Mesendoderm (in vitro differentiated cells): ENCODE results near the gene NDUFA13.

Experiments used
- DNase-seq: peaks from one replicate; pipeline ENCODE4 v3.0.0; 2013
- H2AK5ac ChIP-seq: 2 replicates; pipeline ENCODE4 v1.6.1; 2013; ENCODE audit warnings: low read length, inconsistent platforms
- H2BK120ac ChIP-seq: 2 replicates; pipeline ENCODE4 v1.6.1; 2013; ENCODE audit warnings: low read depth, mild to moderate bottlenecking, low read length, moderate library complexity, mixed read lengths
- H2BK15ac ChIP-seq: replicated peaks from 2 replicates; pipeline ENCODE4 v1.6.1; 2013; ENCODE audit warnings: low read depth, mild to moderate bottlenecking, moderate library complexity
- H2BK5ac ChIP-seq: 2 replicates; pipeline ENCODE4 v1.6.1; 2013; ENCODE audit warnings: low read length, inconsistent platforms
- H3K18ac ChIP-seq: 2 replicates; pipeline ENCODE4 v1.6.1; 2013; ENCODE audit warnings: mild to moderate bottlenecking, low read length, mixed read lengths
- H3K23ac ChIP-seq: one replicate; pipeline ENCODE4 v1.6.1; 2013; ENCODE audit warnings: low read length
- H3K27ac ChIP-seq: 2 replicates; pipeline ENCODE4 v1.5.1; 2013; ENCODE audit warnings: low read depth, mild to moderate bottlenecking, inconsistent platforms, low read length, moderate library complexity
- H3K27me3 ChIP-seq: 2 replicates; pipeline ENCODE4 v1.6.1; 2013; ENCODE audit warnings: low read length, control low read depth, mild to moderate bottlenecking, inconsistent platforms; ENCODE audit not compliant: insufficient read depth, poor library complexity
- H3K36me3 ChIP-seq: 2 replicates; pipeline ENCODE4 v1.6.1; 2013; ENCODE audit warnings: low read length, inconsistent platforms; ENCODE audit not compliant: control insufficient read depth, insufficient read depth
- H3K4ac ChIP-seq: one replicate; pipeline ENCODE4 v1.6.1; 2013; ENCODE audit warnings: low read depth, mild to moderate bottlenecking, low read length, moderate library complexity
- H3K4me1 ChIP-seq: 2 replicates; pipeline ENCODE4 v1.6.1; 2013; ENCODE audit warnings: low read depth, low read length, inconsistent platforms; ENCODE audit not compliant: control insufficient read depth
- H3K4me2 ChIP-seq: 2 replicates; pipeline ENCODE4 v1.6.1; 2013; ENCODE audit warnings: low read length
- H3K4me3 ChIP-seq: 2 replicates; pipeline ENCODE4 v1.5.1; 2013; ENCODE audit warnings: mild to moderate bottlenecking, low read length
- H3K56ac ChIP-seq: one replicate; pipeline ENCODE4 v1.6.1; 2013; ENCODE audit warnings: low read length
- H3K79me1 ChIP-seq: 2 replicates; pipeline ENCODE4 v1.6.1; 2013; ENCODE audit warnings: low read length, inconsistent platforms
- H3K79me2 ChIP-seq: 2 replicates; pipeline ENCODE4 v1.6.1; 2013; ENCODE audit warnings: mild to moderate bottlenecking, low read length; ENCODE audit not compliant: control insufficient read depth, insufficient read depth
- H3K9ac ChIP-seq: 2 replicates; pipeline ENCODE4 v1.6.1; 2013; ENCODE audit warnings: low read length, inconsistent platforms
- H4K5ac ChIP-seq: one replicate; pipeline ENCODE4 v1.6.1; 2013; ENCODE audit warnings: low read length
- H4K8ac ChIP-seq: one replicate; pipeline ENCODE4 v1.6.1; 2013; ENCODE audit warnings: low read depth, mild to moderate bottlenecking, control low read depth, low read length, moderate library complexity
- WGBS: extraction: QIAGEN DNeasy Blood & Tissue Kit; methylation state at CpG from one replicate; pipeline ENCODE4 v1.1.7; 2013; ENCODE audit warnings: low lambda C conversion rate, missing lambda C conversion rate; ENCODE audit not compliant: insufficient coverage; ENCODE audit errors: extremely low coverage; 5-methylcytosine and 5-hydroxymethylcytosine counted together

NDUFA13 gene

DNA sequence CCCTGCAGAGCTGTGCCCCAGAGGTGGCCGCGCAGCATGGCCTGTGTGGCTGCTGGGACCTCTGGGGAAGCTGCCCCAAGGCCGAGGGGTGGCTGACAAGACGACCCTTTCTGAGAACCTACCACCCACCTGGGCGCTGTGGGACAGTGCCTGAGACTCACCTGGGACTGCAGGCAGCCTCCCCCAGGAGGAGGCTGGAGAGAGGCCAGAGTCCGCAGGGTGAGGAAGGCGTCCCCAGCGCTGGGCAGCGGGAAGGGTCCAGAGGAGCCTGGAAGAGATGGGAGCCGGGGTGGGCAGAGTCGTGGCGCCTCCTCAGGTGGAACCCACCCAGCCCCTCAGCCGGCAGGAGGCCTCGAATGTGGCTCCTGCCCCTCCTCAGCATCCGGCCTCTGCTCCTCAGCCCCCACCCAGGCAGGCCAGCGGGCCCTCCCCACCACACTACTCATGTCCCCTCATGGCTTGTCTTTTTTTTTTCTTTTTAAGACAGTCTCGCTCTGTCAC is 47.4 kb downstream of the NDUFA13 start:
- Histone ChIP-seq H4K5ac (no peak overlapping the region), H3K27me3 (no peaks in the 10 kb centered on the region), H2BK5ac (no peak overlapping the region), H3K23ac (no peak overlapping the region), H3K4me3 (no peak overlapping the region), H2AK5ac (no peak overlapping the region), H3K4ac (no peak overlapping the region), H4K8ac (no peak overlapping the region), H3K4me1 (no peaks in the 10 kb centered on the region), H3K56ac (no peak overlapping the region), H3K36me3 (no peaks in the 10 kb centered on the region), H3K18ac (no peak overlapping the region), H2BK15ac (no peak overlapping the region), H3K79me2 (no peaks in the 10 kb centered on the region), H3K9ac (no peak overlapping the region), H3K4me2 (no peak overlapping the region), H2BK120ac (no peak overlapping the region), H3K79me1 (no peaks in the 10 kb centered on the region), H3K27ac (no peak overlapping the region)
- no peak for DNase-seq
- WGBS: no CpG with 5 or more reads among the region's 17 CpGs

DNA sequence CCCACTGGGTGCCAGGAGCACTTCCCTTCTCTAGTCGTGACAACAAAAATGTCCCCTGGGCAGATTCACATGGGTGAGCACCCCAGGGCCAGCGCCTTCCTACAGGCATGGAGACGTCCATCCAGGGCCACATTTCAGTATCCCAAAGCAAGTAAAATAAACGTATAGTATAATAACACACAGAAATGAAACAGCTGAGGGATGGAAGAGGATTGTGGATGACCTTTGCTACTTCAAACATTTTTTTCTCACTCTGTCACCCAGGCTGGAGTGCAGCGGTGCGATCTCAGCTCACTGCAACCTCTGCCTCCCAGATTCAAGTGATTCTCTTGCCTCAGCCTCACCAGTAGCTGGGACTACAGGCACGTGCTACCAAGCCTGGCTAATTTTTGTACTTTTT is 50.3 kb downstream of the NDUFA13 start:
- Histone ChIP-seq H3K9ac (no peak overlapping the region), H4K8ac (no peak overlapping the region), H3K36me3 (no peaks in the 10 kb centered on the region), H3K18ac (no peak overlapping the region), H3K23ac (no peak overlapping the region), H2BK5ac (no peak overlapping the region), H4K5ac (no peak overlapping the region), H3K79me2 (no peaks in the 10 kb centered on the region), H3K79me1 (no peaks in the 10 kb centered on the region), H3K27ac (no peak overlapping the region), H3K56ac (no peak overlapping the region), H3K4me1 (no peaks in the 10 kb centered on the region), H3K4me3 (no peak overlapping the region), H3K27me3 (no peaks in the 10 kb centered on the region), H2AK5ac (no peak overlapping the region), H3K4ac (no peak overlapping the region), H3K4me2 (no peak overlapping the region), H2BK120ac (no peak overlapping the region), H2BK15ac (no peak overlapping the region)
- no peak for DNase-seq
- WGBS: no CpG with 5 or more reads among the region's 7 CpGs

DNA sequence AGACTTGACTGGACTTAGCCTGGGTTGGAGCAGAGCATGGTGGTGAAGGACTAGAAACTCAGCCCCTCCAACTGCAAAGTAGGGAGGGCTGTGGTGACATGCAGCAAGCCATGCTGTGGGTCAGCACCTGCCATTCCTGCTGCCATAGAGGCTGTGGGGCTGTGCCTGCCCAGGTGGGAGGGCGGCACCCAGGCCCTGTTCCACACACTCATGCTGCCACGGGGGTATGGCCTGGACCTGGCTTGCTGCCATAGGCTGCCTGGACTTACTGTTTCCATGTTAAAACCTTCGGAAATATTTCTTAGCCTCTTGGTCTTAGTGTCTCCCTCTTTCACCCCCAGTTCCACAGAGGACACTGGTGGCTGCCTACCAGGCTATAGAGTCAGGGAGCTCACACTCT is 51.4 kb downstream of the NDUFA13 start:
- Histone ChIP-seq H3K27ac (no peak overlapping the region), H3K4me3 (no peak overlapping the region), H3K4me1 (no peaks in the 10 kb centered on the region), H2AK5ac (no peak overlapping the region), H3K9ac (no peak overlapping the region), H4K5ac (no peak overlapping the region), H3K4me2 (no peak overlapping the region), H3K4ac (no peak overlapping the region), H2BK15ac (no peak overlapping the region), H2BK5ac (no peak overlapping the region), H3K79me1 (no peaks in the 10 kb centered on the region), H3K56ac (no peak overlapping the region), H4K8ac (no peak overlapping the region), H3K79me2 (no peaks in the 10 kb centered on the region), H3K36me3 (no peaks in the 10 kb centered on the region), H3K23ac (no peak overlapping the region), H2BK120ac (no peak overlapping the region), H3K27me3 (no peaks in the 10 kb centered on the region), H3K18ac (no peak overlapping the region)
- no peak for DNase-seq
- WGBS: no CpG with 5 or more reads among the region's 3 CpGs

DNA sequence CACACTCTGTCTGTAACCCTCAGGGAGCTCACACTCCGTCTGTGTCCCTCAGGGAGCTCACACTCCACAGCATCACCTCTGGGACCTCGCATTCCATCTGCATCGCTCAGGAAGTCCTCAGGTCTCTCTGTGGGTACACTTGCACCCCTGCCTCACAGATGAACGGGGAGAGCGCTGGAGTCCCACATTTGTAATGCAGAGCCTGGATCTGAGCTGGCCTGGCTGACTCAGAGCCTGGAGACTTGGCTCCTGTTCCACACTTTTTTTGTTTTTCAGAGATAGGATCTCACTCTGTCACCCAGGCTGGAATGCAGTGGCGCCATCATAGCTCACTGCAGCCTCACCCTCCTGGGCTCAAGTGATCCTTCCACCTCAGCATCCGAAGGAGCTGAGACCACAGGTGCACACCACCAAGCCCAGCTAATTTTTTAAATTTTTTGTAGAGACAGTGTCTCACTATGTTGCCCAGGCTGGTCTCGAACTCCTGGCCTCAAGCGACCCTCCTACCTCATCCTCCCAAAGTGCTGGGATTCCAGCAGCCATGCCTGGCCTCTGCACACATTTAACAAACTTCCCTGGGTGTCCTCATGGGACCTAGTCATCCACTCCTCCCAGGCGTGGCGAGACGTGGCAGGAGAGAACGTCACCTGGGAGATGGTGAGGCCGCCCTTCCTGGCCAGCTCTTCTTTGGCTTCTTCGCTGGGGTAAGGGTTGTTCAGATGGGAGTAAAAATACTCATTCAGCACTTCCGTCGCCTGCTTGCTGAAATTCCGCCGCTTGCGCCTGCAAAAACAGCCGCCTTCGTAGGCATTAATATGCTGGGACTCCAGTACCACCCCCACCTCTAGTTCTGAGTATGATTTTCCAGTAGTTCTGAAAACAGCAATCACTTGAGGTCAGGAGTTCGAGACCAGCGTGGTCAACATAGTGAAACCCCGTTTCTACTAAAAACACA is 53.1 kb downstream of the NDUFA13 start:
- Histone ChIP-seq H3K9ac (no peak overlapping the region), H3K18ac (no peak overlapping the region), H3K4me1 (no peaks in the 10 kb centered on the region), H3K56ac (no peak overlapping the region), H3K79me1 (no peaks in the 10 kb centered on the region), H4K8ac (no peak overlapping the region), H2BK5ac (no peak overlapping the region), H3K79me2 (no peaks in the 10 kb centered on the region), H3K23ac (no peak overlapping the region), H3K4me2 (no peak overlapping the region), H3K4me3 (no peak overlapping the region), H2BK120ac (no peak overlapping the region), H3K27ac (no peak overlapping the region), H3K36me3 (no peaks in the 10 kb centered on the region), H2BK15ac (no peak overlapping the region), H3K27me3 (no peaks in the 10 kb centered on the region), H3K4ac (no peak overlapping the region), H2AK5ac (no peak overlapping the region), H4K5ac (no peak overlapping the region)
- WGBS: no CpG with 5 or more reads among the region's 25 CpGs
- DNase-seq: no peak

DNA sequence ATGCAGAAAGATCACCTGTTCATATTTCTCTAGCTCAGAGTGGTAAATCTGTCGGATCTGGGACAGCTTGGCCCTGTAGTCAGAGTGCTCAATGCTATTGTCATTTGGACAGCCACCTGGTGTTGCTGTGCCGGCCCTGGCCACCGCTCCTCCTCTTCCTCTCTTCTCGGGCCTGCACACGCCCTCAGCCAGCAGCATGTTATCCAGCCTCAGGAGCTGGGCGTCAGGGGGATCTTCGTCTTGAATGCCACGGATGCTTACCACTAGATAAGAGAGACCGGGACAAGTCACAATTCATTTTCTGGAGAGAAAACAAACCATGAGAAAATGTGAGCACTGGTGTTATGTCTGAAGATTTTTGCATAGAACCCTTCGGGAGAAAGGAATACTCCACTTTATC is 54.5 kb downstream of the NDUFA13 start:
- Histone ChIP-seq H3K4ac (no peak overlapping the region), H3K23ac (no peak overlapping the region), H4K8ac (no peak overlapping the region), H3K18ac (no peak overlapping the region), H3K9ac (no peak overlapping the region), H3K79me1 (no peaks in the 10 kb centered on the region), H2AK5ac (no peak overlapping the region), H3K79me2 (no peaks in the 10 kb centered on the region), H2BK120ac (no peak overlapping the region), H3K4me1 (no peaks in the 10 kb centered on the region), H3K4me2 (no peak overlapping the region), H2BK15ac (no peak overlapping the region), H3K4me3 (no peak overlapping the region), H2BK5ac (no peak overlapping the region), H3K27me3 (no peaks in the 10 kb centered on the region), H3K27ac (no peak overlapping the region), H3K36me3 (no peaks in the 10 kb centered on the region), H3K56ac (no peak overlapping the region), H4K5ac (no peak overlapping the region)
- WGBS: no CpG with 5 or more reads among the region's 10 CpGs
- DNase-seq: no peak
